Measurements from ENCODE around the gene COL6A1. TPM values are rescaled to one million over a fixed set of nuclear protein-coding genes. Genes with fewer than 3 reads are reported as not detected.

COL6A1 gene
- total RNA-seq, 1 experiment from 2014 or later: 221 TPM

DNA sequence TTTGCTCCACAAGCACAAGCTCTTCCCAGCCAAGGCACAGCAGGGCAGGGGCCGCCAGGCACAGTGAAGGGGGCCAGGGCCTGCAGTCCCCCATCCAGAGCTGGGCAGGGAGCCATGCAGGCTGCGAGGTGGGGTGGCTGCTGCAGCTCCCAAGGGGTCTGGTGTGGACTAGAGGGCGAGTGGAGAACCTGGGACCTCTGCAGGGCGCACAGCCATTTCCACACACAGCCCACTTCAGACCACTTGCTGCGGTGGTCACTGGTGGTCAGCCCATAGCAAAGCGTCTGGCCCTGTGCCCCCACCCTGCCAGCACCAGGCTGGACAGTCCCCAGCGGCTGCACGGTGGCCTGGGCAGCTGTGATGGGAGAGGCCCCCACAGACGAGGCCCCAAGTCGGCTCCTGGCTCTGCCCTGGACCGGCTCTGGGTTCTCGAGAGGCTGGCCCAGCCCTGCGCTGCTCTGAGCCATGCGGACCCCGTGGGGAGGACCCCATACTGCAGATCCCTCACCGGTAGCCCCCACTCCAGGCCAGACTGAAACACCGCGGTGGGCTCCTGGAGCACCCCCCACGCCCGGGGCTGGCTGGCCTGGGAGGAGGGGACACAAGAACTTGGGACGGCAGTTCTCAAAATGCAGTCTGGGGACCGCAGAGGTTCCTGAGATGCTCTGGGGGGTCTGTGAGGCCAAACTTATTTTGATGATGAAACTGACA is 69.3 kb downstream of the COL6A1 start:
- H3K9me3 Mint-ChIP-seq: peaks cover 4% of the 10 kb centered on the region; the same call in 1 of the 2 replicates
- CTCF ChIA-PET: interaction anchor here (0.7 kb wide), 1 partner anchor 92 kb away, joined by 3 read pairs; no protein-coding TSS in a partner anchor
- DNase-seq (ENCODE audit: low spot score): no peak
- POLR2A ChIA-PET: no interaction called here
- H3K27ac Mint-ChIP-seq: no peak overlapping the region
- H3K36me3 Mint-ChIP-seq: no peaks in the 10 kb centered on the region
- H3K4me3 Mint-ChIP-seq: no peak overlapping the region
- no peak for ATAC-seq
- no peaks in the 10 kb centered on the region for H3K27me3 Mint-ChIP-seq (ENCODE audit: low read depth)
- TF ChIP-seq, protein P1, sequence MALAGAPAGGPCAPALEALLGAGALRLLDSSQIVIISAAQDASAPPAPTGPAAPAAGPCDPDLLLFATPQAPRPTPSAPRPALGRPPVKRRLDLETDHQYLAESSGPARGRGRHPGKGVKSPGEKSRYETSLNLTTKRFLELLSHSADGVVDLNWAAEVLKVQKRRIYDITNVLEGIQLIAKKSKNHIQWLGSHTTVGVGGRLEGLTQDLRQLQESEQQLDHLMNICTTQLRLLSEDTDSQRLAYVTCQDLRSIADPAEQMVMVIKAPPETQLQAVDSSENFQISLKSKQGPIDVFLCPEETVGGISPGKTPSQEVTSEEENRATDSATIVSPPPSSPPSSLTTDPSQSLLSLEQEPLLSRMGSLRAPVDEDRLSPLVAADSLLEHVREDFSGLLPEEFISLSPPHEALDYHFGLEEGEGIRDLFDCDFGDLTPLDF (CRISPR knock-in tag; IDR thresholded peaks at IDR 0.05): no peak
- TF ChIP-seq, protein P2, sequence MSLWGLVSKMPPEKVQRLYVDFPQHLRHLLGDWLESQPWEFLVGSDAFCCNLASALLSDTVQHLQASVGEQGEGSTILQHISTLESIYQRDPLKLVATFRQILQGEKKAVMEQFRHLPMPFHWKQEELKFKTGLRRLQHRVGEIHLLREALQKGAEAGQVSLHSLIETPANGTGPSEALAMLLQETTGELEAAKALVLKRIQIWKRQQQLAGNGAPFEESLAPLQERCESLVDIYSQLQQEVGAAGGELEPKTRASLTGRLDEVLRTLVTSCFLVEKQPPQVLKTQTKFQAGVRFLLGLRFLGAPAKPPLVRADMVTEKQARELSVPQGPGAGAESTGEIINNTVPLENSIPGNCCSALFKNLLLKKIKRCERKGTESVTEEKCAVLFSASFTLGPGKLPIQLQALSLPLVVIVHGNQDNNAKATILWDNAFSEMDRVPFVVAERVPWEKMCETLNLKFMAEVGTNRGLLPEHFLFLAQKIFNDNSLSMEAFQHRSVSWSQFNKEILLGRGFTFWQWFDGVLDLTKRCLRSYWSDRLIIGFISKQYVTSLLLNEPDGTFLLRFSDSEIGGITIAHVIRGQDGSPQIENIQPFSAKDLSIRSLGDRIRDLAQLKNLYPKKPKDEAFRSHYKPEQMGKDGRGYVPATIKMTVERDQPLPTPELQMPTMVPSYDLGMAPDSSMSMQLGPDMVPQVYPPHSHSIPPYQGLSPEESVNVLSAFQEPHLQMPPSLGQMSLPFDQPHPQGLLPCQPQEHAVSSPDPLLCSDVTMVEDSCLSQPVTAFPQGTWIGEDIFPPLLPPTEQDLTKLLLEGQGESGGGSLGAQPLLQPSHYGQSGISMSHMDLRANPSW (CRISPR knock-in tag; conservative IDR thresholded peaks at IDR 0.05; ENCODE audit: low read depth): no peak
- TF ChIP-seq MYBL2 (CRISPR knock-in tag; IDR thresholded peaks at IDR 0.05): no peak
- no peak for TF ChIP-seq ETV6 (CRISPR knock-in tag; IDR thresholded peaks at IDR 0.05)
- no peak for TF ChIP-seq RORB (CRISPR knock-in tag; IDR thresholded peaks at IDR 0.05)
- TF ChIP-seq, protein P3, sequence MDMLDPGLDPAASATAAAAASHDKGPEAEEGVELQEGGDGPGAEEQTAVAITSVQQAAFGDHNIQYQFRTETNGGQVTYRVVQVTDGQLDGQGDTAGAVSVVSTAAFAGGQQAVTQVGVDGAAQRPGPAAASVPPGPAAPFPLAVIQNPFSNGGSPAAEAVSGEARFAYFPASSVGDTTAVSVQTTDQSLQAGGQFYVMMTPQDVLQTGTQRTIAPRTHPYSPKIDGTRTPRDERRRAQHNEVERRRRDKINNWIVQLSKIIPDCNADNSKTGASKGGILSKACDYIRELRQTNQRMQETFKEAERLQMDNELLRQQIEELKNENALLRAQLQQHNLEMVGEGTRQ (CRISPR knock-in tag; IDR thresholded peaks at IDR 0.05): no peak
- peaks cover 9% of the 10 kb centered on the region for H3K4me1 Mint-ChIP-seq

DNA sequence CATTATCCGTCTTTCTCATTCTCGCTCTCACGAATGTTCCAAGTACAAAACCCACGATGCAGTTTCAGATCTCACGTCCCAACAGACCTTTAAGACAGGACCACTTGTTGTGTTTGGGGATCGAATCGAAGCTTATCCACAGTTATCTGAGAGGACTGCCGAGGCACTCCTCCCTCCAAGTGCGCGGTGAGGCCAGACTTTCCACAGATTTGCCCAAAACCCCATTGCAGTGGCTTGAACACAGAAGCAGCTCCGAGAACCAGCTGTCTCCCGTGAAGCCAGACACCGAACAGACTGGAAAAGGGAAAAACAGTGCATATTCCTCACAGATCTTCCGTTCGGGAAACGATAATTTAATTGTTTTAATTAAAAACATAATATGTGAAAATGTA is 69.8 kb downstream of the COL6A1 start:
- Mint-ChIP-seq H3K27ac (peak overlapping the region; percentile 34; the same call in 1 of the 2 replicates), H3K9me3 (peaks cover 4% of the 10 kb centered on the region; the same call in 1 of the 2 replicates), H3K4me1 (peaks cover 9% of the 10 kb centered on the region), H3K36me3 (no peaks in the 10 kb centered on the region), H3K27me3 (ENCODE audit: low read depth) (no peaks in the 10 kb centered on the region), H3K4me3 (no peak overlapping the region)
- DNase-seq (ENCODE audit: low spot score) (no peak), ATAC-seq (no peak)
- POLR2A ChIA-PET: no interaction called here
- TF ChIP-seq, protein P4, sequence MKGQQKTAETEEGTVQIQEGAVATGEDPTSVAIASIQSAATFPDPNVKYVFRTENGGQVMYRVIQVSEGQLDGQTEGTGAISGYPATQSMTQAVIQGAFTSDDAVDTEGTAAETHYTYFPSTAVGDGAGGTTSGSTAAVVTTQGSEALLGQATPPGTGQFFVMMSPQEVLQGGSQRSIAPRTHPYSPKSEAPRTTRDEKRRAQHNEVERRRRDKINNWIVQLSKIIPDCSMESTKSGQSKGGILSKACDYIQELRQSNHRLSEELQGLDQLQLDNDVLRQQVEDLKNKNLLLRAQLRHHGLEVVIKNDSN (CRISPR knock-in tag; IDR thresholded peaks at IDR 0.05): no peak
- no peak for TF ChIP-seq ZNF423 (CRISPR knock-in tag; IDR thresholded peaks at IDR 0.05)
- TF ChIP-seq NFE2L1 (CRISPR knock-in tag; IDR thresholded peaks at IDR 0.05): no peak
- TF ChIP-seq GTF2I (CRISPR knock-in tag; conservative IDR thresholded peaks at IDR 0.05): no peak
- no peak for TF ChIP-seq SMAD4 (CRISPR knock-in tag; IDR thresholded peaks at IDR 0.05)
- TF ChIP-seq, protein P1 (CRISPR knock-in tag; IDR thresholded peaks at IDR 0.05): no peak
- no peak for TF ChIP-seq OVOL2 (CRISPR knock-in tag; IDR thresholded peaks at IDR 0.05; ENCODE audit: borderline replicate concordance)
- TF ChIP-seq HMGA2 (CRISPR knock-in tag; IDR thresholded peaks at IDR 0.05): no peak
- TF ChIP-seq ESRRA (CRISPR knock-in tag; IDR thresholded peaks at IDR 0.05; ENCODE audit: borderline replicate concordance): no peak
- CTCF ChIA-PET: no interaction called here
